ENCODE data around the gene UBE2L3.

- TF ChIP-seq CTCF (IDR thresholded peaks at IDR 0.05) = no peak
- TF ChIP-seq EZH2 (IDR thresholded peaks at IDR 0.05; ENCODE audit: borderline replicate concordance, insufficient read depth, low read depth, low read length, poor library complexity, severe bottlenecking) = no peak
Observed at GRCh38 chr22:21672107-21672629, 104.7 kb downstream of the UBE2L3 start.
